ENCODE results near the gene POLG2.

DNA sequence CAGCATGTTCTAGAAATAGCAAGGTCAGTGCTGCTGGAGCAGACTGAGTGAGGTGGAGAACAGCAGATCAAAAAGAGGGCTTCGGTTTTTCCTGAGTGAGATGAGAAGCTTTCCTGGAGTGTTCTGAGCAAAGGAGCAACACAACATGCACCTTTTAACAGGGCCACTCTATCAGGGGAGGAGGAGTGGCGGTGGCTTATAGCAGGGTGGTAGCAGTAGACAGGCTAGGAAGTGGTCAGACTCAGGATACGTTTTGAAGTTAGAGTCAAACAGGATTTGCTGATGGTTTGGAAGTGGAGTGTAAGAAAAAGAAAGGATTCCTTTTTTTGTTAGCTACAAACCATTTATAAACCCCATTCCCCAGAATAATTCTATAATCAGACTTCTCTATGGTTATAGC is 12.5 kb downstream of the POLG2 start:
- TF ChIP-seq, protein P1, sequence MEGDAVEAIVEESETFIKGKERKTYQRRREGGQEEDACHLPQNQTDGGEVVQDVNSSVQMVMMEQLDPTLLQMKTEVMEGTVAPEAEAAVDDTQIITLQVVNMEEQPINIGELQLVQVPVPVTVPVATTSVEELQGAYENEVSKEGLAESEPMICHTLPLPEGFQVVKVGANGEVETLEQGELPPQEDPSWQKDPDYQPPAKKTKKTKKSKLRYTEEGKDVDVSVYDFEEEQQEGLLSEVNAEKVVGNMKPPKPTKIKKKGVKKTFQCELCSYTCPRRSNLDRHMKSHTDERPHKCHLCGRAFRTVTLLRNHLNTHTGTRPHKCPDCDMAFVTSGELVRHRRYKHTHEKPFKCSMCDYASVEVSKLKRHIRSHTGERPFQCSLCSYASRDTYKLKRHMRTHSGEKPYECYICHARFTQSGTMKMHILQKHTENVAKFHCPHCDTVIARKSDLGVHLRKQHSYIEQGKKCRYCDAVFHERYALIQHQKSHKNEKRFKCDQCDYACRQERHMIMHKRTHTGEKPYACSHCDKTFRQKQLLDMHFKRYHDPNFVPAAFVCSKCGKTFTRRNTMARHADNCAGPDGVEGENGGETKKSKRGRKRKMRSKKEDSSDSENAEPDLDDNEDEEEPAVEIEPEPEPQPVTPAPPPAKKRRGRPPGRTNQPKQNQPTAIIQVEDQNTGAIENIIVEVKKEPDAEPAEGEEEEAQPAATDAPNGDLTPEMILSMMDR (IDR thresholded peaks at IDR 0.05): no peak
- no peak for TF ChIP-seq POLR2A (IDR thresholded peaks at IDR 0.05)

Data from thyroid gland (tissue), 4 donors.